ENCODE measurements around the gene SNAPC3. TPM values are rescaled to one million over a fixed set of nuclear protein-coding genes. Genes with fewer than 3 reads are reported as not detected.
"Not testable (repeated sequence)": the region's sequence is repeated elsewhere in the genome, so short reads cannot be mapped to it uniquely, and the experiment has no call there.

The SNAPC3 gene
- total and polyA plus RNA-seq, 7 donors = 16.2 to 41.5 (median 28.4) TPM

DNA sequence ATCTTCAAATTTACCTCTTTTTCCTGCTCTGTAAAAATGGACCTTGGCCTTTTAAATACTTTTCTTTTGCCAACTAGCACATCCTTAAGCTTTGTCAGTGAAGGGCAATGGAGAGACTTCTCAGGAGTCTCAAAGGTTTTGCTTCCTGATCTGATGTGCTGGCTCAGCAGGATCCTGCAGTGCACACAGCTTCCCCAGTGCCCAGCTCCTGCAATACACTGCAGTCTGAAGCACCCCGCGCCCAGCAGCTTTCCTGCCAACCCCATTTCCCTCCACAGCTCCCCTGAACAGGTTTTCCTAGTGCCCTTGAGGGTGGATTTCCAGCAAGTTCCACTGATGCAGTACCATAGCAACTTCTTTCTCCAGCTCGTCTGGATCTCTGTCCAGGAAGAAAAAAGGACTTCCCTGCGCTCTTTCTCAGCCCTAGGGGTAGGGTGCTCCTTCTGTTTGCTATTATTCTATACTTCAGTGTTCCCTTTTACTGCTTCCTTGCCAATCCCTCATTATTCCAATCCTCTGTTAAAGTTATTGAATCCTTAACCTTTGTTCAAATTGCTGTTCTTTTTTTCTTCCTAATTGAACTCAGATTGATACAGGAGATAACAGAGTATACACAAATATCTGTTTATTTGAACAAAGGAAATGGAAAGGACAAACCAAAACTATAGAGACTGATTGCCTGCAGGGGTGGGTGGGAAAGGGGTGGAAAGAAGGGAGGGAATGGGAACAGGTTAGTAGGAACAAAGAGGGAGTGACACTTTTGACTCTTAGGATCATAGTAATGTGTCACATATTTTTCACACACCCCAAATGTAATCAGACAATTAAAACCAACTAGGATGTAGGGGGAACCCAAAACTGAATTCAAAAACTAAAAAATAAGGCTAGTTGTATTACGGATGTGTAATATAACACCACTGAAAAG is 8.5 kb downstream of the SNAPC3 start:
- Histone ChIP-seq H3K36me3 (peaks cover 0 to 40% (median 5%) of the 10 kb centered on the region in 4 donors), H3K27ac (no peak overlapping the region), H3K9me3 (no peaks in the 10 kb centered on the region), H3K4me1 (peaks cover 0 to 15% (median 10%) of the 10 kb centered on the region in 4 donors), H3K27me3 (no peaks in the 10 kb centered on the region), H3K4me3 (no peak overlapping the region)
- intact Hi-C loops (cut with DNase I) = no loop called here
- no peak for DNase-seq
- TF ChIP-seq POLR2A (IDR thresholded peaks at IDR 0.05) (no peak), POLR2AphosphoS5 (IDR thresholded peaks at IDR 0.05) (no peak), EP300 (IDR thresholded peaks at IDR 0.05) (no peak)
- TF ChIP-seq, protein P1, sequence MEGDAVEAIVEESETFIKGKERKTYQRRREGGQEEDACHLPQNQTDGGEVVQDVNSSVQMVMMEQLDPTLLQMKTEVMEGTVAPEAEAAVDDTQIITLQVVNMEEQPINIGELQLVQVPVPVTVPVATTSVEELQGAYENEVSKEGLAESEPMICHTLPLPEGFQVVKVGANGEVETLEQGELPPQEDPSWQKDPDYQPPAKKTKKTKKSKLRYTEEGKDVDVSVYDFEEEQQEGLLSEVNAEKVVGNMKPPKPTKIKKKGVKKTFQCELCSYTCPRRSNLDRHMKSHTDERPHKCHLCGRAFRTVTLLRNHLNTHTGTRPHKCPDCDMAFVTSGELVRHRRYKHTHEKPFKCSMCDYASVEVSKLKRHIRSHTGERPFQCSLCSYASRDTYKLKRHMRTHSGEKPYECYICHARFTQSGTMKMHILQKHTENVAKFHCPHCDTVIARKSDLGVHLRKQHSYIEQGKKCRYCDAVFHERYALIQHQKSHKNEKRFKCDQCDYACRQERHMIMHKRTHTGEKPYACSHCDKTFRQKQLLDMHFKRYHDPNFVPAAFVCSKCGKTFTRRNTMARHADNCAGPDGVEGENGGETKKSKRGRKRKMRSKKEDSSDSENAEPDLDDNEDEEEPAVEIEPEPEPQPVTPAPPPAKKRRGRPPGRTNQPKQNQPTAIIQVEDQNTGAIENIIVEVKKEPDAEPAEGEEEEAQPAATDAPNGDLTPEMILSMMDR (IDR thresholded peaks at IDR 0.05) = no peak
- 11 to 51% methylated on average over 5 of the region's 5 CpGs for WGBS, 2 donors

DNA sequence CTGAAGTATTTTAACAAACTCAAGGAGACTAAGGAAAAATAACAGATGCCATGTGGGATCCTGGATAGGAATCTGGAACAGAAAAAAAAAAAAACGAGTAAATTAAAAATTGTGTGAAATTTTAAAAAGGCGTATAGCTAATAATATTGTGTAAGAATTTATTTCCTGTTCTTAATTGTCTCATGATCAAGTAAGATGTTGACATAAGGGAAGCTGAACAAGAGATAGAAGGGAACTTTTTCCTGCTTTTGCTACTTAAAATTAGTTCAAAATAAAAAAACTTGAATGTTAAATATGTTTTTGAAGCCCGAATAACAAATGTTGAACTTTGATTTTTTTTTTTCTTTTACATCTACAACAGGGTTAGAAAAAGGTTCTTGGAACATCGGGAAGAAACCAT is 10.5 kb downstream of the SNAPC3 start:
- DNase-seq = no peak
- intact Hi-C loops (cut with DNase I) = no loop called here

DNA sequence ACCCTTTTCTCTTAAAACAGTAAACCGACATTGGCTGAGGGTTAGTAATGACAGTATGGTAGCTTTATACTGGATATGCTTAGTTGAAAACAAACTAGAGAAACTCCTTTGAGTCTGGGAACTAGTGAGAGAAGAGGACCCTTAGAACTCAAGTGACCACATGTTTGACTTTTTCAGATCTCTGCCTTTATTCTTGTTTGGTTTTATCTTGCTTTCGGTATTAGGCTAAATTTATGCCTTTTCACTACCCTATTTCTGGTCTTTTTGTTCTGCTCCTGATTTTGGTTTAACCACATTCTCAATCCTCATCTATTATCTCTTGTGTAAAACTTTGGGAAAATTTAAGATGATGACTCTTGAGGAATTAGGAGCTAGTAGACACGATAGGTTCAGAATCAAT is 11.0 kb downstream of the SNAPC3 start:
- 93 to 98% methylated on average over 3 of the region's 3 CpGs for WGBS, 2 donors

More for the DNA sequence above, 10.5 kb downstream of the SNAPC3 start:
- Histone ChIP-seq H3K27me3 (no peaks in the 10 kb centered on the region), H3K36me3 (peaks cover 0 to 38% (median 5%) of the 10 kb centered on the region in 4 donors), H3K9me3 (no peaks in the 10 kb centered on the region), H3K27ac (no peak overlapping the region), H3K4me1 (peaks cover 0 to 12% (median 10%) of the 10 kb centered on the region in 4 donors), H3K4me3 (no peak overlapping the region)
- WGBS, 2 donors = 87 to 88% methylated on average over 4 of the region's 4 CpGs
- TF ChIP-seq POLR2A (IDR thresholded peaks at IDR 0.05) (no peak), EP300 (IDR thresholded peaks at IDR 0.05) (no peak)

DNA sequence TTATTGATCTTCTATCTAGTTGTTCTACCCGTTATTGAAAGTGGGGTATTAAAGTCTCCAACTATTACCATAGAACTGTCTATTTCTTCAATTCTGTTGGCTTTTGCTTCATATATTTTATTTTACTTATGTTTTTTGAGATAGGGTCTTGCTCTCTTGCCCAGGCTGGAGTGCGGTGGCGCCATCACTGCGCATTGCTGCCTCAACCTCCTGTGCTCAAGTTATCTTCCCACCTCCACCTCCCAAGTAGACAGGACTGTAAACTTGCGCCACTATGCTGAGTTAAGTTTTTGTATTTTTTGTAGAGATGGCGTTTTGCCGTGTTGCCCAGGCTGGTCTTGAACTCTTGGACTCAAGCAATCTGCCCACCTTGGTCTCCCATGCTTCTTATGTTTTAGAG is 16.2 kb downstream of the SNAPC3 start:
- H3K27me3 ChIP-seq = no peaks in the 10 kb centered on the region
- peaks cover 0 to 40% (median 8%) of the 10 kb centered on the region in 4 donors for H3K36me3 ChIP-seq
- no peak overlapping the region for H3K4me3 ChIP-seq
- no peak for DNase-seq
- intact Hi-C loops (cut with DNase I) = no loop called here
- no peak overlapping the region for H3K27ac ChIP-seq
- H3K4me1 ChIP-seq = peaks cover 0 to 3% (median 0%) of the 10 kb centered on the region in 4 donors
- no peaks in the 10 kb centered on the region for H3K9me3 ChIP-seq
- TF ChIP-seq POLR2A (IDR thresholded peaks at IDR 0.05) (no peak), POLR2AphosphoS5 (IDR thresholded peaks at IDR 0.05) (no peak), EP300 (IDR thresholded peaks at IDR 0.05) (no peak)
- TF ChIP-seq, protein P1 (IDR thresholded peaks at IDR 0.05) = no peak
- WGBS, 2 donors = 98 to 99% methylated on average over 7 of the region's 7 CpGs

More for the DNA sequence above, 11.0 kb downstream of the SNAPC3 start:
- H3K4me1 ChIP-seq = peaks cover 0 to 12% (median 10%) of the 10 kb centered on the region in 4 donors
- no peaks in the 10 kb centered on the region for H3K27me3 ChIP-seq
- H3K36me3 ChIP-seq = peaks cover 0 to 38% (median 5%) of the 10 kb centered on the region in 4 donors
- H3K9me3 ChIP-seq = no peaks in the 10 kb centered on the region
- H3K27ac ChIP-seq = no peak overlapping the region
- DNase-seq = no peak
- H3K4me3 ChIP-seq = no peak overlapping the region
- intact Hi-C loops (cut with DNase I) = no loop called here
- TF ChIP-seq POLR2A (IDR thresholded peaks at IDR 0.05) (no peak), EP300 (IDR thresholded peaks at IDR 0.05) (no peak), POLR2AphosphoS5 (IDR thresholded peaks at IDR 0.05) (no peak)
- TF ChIP-seq, protein P1 (IDR thresholded peaks at IDR 0.05) = no peak

DNA sequence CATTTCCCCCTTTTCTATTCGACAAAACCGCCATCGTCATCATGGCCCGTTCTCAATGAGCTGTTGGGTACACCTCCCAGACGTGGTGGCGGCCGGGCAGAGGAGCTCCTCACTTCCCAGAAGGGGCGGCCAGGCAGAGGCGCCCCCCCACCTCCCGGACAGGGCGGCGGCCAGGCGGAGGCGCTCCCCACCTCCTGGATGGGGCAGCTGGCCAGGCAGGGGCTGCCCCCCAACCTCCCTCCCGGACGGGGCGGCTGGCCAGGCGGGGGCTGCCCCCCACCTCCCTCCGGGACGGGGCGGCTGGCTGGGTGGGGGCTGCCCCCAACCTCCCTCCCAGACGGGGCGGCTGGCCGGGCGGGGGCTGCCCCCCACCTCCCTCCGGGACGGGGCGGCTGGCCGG is 19.2 kb downstream of the SNAPC3 start:
- intact Hi-C loops (cut with DNase I) = not testable (repeated sequence)
- peaks cover 3 to 43% (median 30%) of the 10 kb centered on the region in 4 donors for H3K36me3 ChIP-seq

DNA sequence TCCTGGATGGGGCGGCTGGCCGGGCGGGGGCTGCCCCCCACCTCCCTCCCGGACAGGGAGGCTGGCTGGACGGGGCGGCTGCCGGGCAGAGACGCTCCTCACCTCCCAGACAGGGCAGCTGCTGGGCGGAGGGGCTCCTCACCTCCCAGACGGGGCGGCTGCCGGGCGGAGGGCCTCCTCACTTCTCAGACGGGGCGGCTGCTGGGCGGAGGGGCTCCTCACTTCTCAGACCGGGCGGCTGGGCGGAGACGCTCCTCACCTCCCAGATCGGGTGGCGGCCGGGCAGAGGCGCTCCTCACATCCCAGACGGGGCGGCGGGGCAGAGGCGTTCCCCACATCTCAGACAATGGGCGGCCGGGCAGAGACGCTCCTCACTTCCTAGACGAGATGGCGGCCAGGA is 19.6 kb downstream of the SNAPC3 start:
- H3K36me3 ChIP-seq = peaks cover 7 to 43% (median 32%) of the 10 kb centered on the region in 4 donors
- 98% methylated on average over 33 of the region's 33 CpGs for WGBS, 2 donors
- H3K4me3 ChIP-seq; H3K9me3 ChIP-seq; DNase-seq; H3K4me1 ChIP-seq; intact Hi-C loops (cut with DNase I); H3K27me3 ChIP-seq; H3K27ac ChIP-seq: not testable (repeated sequence)

More for the DNA sequence above, 19.2 kb downstream of the SNAPC3 start:
- H3K4me1 ChIP-seq, H3K27ac ChIP-seq, DNase-seq, H3K9me3 ChIP-seq, H3K27me3 ChIP-seq, H3K4me3 ChIP-seq: not testable (repeated sequence)
- 85 to 94% methylated on average over 27 to 28 of the region's 29 CpGs for WGBS, 2 donors
